EL (cell line): ENCODE data around the gene DDIT4L.
A peak's percentile ranks its signal among the peaks of the same experiment; 100 is the strongest.
"Not testable (repeated sequence)": the region's sequence is repeated elsewhere in the genome, so short reads cannot be mapped to it uniquely, and the experiment has no call there.

Source experiments
- DNase-seq: peaks from one replicate; pipeline ENCODE4 v3.0.0-alpha.2; 2016

DDIT4L gene, protein sequence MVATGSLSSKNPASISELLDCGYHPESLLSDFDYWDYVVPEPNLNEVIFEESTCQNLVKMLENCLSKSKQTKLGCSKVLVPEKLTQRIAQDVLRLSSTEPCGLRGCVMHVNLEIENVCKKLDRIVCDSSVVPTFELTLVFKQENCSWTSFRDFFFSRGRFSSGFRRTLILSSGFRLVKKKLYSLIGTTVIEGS

GRCh38 chr4:100189820-100190642 is at the start of gene DDIT4L:
TSS of gene DDIT4L (minus strand) at chr4:100190468. CDS start at chr4:100189983, 485 bp downstream.
- peak; percentile 53 for DNase-seq

- DNase-seq = no peak
Observed at GRCh38 chr4:100240008-100240407, 49.7 kb upstream of the DDIT4L start.

DNA sequence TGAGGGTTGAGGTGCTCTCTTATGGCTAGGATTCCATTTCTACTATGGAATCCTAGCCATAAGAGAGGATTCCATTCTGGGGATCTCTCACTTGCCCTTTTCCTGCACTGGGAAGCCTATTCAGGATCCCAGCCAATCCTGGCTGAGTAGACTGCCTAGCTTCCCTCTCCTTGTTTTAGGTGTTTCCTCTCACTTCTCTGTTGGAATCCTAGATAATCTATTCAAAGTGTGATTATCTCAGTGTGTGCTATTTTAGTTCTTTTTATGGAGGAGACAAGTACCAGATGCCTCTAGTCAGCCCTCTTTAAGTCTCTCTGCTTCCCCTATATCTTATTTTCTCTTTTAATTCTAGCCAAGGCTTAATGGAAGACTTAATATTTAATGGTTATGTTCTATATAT is 34.5 kb upstream of the DDIT4L start:
- DNase-seq = no peak

- no peak for DNase-seq
Observed at GRCh38 chr4:100224160-100224559, 33.9 kb upstream of the DDIT4L start.

DNA sequence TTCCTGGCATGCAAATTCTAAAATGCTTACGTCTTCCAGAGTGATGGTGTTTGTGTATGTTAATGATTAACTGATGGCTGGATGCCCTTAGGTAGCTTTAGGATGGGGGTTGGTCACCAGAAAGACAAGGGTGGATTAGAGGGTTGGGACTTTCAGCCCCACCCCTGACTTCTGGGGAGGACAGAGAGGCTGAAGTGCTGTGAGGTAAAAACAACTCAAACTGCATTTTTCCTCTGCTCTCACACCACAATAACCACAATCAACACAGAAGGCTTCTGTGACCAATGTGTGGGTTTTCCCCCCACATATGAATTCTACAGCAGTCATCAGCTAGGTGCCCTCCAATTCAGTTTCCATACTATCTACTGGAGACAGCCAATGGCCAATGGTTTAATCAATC is 18.7 kb upstream of the DDIT4L start:
- DNase-seq = no peak

- DNase-seq = no peak
Observed at GRCh38 chr4:100208459-100208858, 18.2 kb upstream of the DDIT4L start.

GRCh38 chr4:100206850-100207249 is 16.6 kb upstream of the DDIT4L start:
- DNase-seq = no peak

DNA sequence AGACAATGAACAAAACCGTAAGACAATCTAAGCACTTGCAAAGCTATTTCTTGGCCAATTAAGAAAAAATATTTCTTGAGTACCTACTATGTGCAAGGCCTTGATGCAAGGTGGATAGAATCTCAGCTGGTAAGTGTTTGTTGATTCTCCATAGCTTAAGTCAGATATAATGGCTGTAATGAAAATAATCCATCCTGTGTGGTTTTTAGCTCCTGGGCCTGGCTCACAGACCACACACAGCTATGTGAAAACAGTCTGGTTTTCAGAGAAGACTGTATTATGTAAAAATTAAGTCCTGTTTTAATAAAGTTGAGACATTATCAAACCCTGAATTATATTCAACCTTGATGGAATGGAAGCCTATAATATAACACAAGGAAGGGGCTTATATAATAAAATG is 7.8 kb upstream of the DDIT4L start:
- DNase-seq = no peak

DNA sequence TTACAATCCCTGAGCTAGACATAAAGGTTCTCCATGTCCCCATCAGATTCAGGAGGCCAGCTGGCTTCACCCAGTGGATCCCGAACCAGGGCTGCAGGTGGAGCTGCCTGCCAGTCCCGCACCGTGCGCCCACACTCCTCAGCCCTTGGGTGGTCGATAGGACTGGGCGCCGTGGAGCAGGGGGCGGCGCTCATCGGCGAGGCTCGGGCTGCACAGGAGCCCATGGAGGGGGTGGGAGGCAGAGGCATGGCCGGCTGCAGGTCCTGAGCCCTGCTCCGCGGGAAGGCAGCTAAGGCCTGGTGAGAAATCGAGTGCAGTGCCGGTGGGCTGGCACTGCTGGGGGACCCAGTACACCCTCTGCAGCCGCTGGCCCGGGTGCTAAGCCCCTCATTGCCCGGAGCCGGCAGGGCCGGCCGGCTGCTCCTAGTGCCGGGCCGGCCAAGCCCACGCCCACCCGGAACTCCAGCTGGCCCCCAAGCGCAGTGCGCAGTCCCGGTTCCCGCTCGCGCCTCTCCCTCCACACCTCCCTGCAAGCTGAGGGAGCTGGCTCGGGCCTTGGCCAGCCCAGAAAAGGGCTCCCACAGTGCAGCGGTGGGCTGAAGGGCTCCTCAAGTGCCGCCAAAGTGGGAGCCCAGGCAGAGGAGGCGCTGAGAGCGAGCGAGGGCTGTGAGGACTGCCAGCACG is 6.3 kb upstream of the DDIT4L start:
- not testable (repeated sequence) for DNase-seq

DNA sequence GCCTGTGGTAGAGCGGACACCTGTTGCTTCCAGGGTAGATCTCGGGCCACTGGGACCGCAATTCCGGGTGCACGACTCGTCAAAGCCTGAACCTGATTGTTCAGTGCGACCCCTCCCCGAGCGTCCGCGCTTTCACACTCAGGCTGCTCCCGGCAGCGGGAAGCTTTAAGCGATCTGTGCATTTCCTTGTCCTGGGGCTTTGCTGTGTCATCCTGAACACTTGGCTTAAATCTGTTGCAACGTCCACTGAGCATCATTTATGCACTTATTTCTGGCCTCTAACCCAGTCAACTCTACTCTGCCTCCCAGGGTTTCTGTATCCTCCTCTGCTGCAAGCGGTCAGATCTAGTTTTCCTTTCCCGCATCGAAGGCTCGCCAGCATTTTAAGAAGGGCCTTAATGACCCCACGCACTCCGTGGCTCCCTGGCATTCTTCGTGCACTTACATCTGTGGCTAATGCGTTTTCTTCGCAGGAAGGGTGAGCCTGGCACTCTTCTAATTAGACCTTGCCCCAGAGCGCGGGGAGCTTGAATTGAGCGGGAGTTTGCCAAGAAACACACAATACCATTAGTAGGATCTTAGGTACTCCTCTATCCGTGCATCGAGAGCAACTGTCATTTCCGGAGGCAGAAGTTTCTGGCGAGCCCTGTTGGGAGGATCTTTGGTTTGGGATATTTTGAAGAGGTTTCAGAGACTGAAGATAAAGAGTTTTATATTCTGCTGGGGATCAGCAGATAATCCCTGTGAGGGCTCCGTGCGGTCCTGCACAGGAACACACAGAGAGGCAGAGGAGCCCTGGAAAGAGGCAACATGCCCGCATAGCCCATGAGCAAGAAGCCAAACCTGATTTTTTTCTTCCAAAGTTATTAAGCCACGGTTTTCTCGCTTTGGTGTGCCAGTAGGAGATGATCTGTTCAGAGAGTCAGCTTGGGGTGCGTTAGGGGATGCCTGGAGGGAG is 654 bp upstream of the DDIT4L start:
- DNase-seq = peak; percentile 32

GRCh38 chr4:100188829-100189228 is 1.4 kb downstream of the DDIT4L start:
- DNase-seq = no peak

DNA sequence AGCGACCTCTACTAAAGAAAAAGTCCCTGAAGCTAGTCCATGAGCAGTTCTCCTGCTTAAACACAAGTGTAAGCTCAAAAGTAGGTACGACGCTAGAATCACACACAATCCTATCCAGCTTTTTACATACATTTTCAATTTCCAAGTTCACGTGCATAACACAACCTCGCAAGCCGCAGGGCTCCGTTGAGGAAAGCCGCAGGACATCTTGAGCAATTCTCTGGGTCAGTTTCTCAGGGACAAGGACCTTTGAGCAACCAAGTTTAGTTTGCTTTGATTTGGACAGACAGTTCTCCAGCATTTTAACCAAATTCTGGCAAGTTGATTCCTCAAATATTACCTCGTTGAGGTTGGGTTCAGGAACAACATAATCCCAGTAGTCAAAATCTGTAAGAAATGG is 2.5 kb downstream of the DDIT4L start:
- DNase-seq = no peak

GRCh38 chr4:100184787-100185186 is 5.5 kb downstream of the DDIT4L start:
- no peak for DNase-seq

DNA sequence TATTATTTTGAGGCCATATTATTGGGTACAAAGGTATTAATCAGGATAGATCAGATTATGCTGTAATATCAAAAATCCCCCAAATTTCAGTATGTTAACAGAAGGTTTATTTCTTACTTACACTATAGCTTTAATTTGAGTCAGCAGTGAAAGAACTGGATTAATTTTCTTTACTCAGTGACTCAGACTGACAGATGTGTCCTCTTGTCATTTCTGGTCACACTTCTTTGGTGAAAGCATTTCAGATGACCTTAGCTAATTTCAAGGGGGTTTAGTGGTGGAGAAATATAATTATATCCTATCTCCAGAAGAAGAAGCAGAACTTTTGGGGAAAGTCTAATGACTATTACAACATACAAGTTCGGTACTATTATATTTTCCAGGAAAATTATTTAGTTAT is 12.4 kb downstream of the DDIT4L start:
- no peak for DNase-seq

- no peak for DNase-seq
Observed at GRCh38 chr4:100177126-100177525, 13.1 kb downstream of the DDIT4L start.

GRCh38 chr4:100175858-100176257 is 14.4 kb downstream of the DDIT4L start:
- no peak for DNase-seq

- DNase-seq = no peak
Observed at GRCh38 chr4:100174985-100175383, 15.3 kb downstream of the DDIT4L start.

DNA sequence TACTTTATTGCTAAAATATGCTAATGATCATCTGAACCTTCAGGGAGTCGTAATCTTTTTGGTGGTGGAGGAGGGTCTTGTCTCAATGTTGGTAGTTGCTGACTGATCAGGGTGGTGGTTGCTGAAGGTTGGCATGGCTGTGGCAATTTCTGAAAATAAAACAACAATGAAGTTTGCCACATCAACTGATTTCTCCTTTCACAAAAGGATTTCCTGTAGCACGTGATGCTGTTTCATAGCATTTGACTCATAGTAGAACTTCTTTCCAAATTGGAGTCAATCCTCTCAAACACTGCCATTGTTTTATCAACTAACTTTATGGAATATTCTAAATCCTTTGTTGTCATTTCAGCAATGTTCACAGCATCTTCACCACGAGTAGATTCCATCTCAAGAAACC is 19.3 kb downstream of the DDIT4L start:
- no peak for DNase-seq

DNA sequence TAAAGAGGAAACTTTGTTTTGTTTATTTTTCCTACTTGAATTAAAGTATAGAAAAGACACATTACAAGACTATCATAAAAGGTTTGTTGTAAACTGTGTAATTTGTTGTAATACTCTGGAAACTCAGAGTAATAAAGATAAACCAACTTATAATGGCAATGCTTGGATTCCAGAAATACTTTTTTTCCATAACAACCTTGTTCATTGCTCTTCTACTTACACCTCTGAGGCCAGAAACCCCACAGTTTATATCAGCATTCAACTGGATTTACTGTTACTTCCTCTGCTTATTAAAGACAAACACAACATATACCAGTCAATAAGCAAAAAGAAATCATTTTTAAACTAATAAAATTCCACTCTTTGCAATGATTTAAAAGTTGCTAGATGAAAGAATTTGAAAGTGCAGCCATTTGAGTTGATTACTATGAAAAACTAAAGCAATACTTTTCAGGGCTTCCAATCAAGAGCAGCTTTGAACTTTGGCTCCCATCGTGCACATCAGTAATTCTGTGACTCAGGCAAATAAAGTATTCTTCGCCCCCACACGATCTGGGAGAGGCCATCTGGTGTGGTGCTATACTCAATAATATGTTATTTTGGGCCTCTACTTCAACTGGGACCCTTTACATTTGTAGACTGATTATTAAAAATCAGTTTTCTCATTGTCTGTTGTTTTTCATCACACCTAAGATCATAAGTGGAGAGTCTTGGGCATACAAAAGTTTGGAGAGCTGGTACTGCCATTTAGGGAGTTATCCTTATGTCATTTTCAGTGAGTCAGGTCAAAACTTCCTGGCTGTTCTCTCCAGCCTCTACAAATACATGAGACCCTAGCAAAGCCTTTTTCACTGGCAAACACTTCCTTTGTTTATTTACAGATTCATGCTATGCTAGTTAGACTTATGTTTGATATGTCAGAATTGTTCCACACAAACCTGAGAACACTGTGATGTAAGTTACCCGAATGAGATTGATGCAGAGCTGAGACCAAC is 20.5 kb downstream of the DDIT4L start:
- no peak for DNase-seq

GRCh38 chr4:100168521-100168920 is 21.7 kb downstream of the DDIT4L start:
- peak; percentile 19 for DNase-seq

DNA sequence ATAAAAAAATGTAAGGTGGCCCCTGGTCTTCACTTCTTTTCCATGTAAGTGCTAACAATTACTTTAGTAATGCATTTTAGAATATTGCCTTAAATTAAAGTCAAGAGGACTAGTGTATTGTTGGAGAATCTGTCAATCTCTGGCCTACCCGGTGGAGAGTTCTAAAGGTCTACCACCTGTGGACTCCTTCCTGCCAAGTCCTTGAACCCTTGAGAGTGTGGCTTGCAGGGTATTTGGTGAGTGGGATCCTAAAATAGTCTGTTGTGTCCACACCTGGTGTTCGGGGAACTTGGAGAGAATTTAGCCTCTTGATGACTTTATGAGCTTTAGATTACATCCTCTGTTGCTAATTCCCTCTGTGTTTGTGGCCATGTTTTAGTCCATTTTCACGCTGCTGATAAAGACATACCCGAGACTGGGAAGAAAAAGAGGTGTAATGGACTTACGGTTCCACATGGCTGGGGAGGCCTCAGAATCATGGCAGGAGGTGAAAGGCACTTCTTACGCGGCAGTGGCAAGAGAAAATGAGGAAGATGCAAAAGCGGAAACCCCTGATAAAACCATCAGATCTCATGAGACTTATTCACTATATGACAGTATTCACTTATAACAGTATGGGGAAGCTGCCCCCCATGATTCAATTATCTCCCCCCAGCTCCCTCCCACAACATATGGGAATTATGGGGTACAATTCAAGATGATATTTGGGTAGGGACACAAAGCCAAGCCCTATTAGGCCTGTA is 23.8 kb downstream of the DDIT4L start:
- no peak for DNase-seq
